ENCODE data around the gene PRPF31.

GRCh38 chr19:54073829-54074228 is 41.7 kb upstream of the PRPF31 start:
- TF ChIP-seq, protein P1, sequence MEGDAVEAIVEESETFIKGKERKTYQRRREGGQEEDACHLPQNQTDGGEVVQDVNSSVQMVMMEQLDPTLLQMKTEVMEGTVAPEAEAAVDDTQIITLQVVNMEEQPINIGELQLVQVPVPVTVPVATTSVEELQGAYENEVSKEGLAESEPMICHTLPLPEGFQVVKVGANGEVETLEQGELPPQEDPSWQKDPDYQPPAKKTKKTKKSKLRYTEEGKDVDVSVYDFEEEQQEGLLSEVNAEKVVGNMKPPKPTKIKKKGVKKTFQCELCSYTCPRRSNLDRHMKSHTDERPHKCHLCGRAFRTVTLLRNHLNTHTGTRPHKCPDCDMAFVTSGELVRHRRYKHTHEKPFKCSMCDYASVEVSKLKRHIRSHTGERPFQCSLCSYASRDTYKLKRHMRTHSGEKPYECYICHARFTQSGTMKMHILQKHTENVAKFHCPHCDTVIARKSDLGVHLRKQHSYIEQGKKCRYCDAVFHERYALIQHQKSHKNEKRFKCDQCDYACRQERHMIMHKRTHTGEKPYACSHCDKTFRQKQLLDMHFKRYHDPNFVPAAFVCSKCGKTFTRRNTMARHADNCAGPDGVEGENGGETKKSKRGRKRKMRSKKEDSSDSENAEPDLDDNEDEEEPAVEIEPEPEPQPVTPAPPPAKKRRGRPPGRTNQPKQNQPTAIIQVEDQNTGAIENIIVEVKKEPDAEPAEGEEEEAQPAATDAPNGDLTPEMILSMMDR (IDR thresholded peaks at IDR 0.05): no peak
- TF ChIP-seq POLR2A (IDR thresholded peaks at IDR 0.05): no peak
